Heart left ventricle (tissue), 16 donors: ENCODE results near the gene SPTB. TPM values are rescaled to one million over a fixed set of nuclear protein-coding genes. Genes with fewer than 3 reads are reported as not detected.

Experiments
- ATAC-seq, 4 donors: fragments of 200-7000 bp; cut with Tn5 transposase; one replicate each; pipeline ENCODE4 v1.9.1; 2020 to 2022; ENCODE audit warnings: moderate library complexity in 4 of 4, mild to moderate bottlenecking in 3 of 4, moderate number of reproducible peaks in 1 of 4
- DNase-seq, 5 donors: peaks; one replicate each; pipeline ENCODE4 v3.0.0-alpha.2; 2020
- H3K27ac ChIP-seq, 12 donors: fragments of 200-600 bp; sonication (generic) in 4 of 12; one replicate each; pipeline versions ENCODE4 v1.5.0 to v1.8.0; 2016 to 2022; ENCODE audit warnings: mild to moderate bottlenecking in 2 of 12
- H3K27me3 ChIP-seq, 9 donors: fragments of 200-600 bp; sonication (generic) in 2 of 9; one replicate each; pipeline versions ENCODE4 v1.5.1 to v1.8.0; 2016 to 2022; ENCODE audit warnings: mild to moderate bottlenecking in 3 of 9
- H3K36me3 ChIP-seq, 9 donors: fragments of 200-600 bp; sonication (generic) in 2 of 9; one replicate each; pipeline versions ENCODE4 v1.5.0 to v1.8.0; 2018 to 2022; ENCODE audit warnings: mild to moderate bottlenecking in 2 of 9
- H3K4me1 ChIP-seq, 12 donors: fragments of 200-600 bp; sonication (generic) in 4 of 12; one replicate each; pipeline versions ENCODE4 v1.5.0 to v1.8.0; 2016 to 2022; ENCODE audit warnings: mild to moderate bottlenecking in 3 of 12
- H3K4me3 ChIP-seq, 12 donors: fragments of 200-600 bp; sonication (generic) in 4 of 12; one replicate each; pipeline versions ENCODE4 v1.5.0 to v1.8.0; 2017 to 2022; ENCODE audit warnings: mild to moderate bottlenecking in 9 of 12, moderate library complexity in 4 of 12
- H3K9me3 ChIP-seq, 12 donors: fragments of 200-600 bp; sonication (generic) in 4 of 12; one replicate each; pipeline versions ENCODE4 v1.5.0 to v1.8.0; 2016 to 2022; ENCODE audit warnings: mild to moderate bottlenecking in 1 of 12
- POLR2A ChIP-seq, 2 donors: fragments of 450-650 bp; IDR thresholded peaks; one replicate each; pipeline ENCODE4 v1.6.1; 2017; ENCODE audit warnings: antibody characterized with exemption in 2 of 2, mild to moderate bottlenecking in 2 of 2, moderate library complexity in 2 of 2
- WGBS, 4 donors: extraction: QIAGEN DNeasy Blood & Tissue Kit in 2 of 4; methylation state at CpG; one replicate each; pipeline versions ENCODE4 v1.1.5 to v1.1.7; 2013 to 2018; 5-methylcytosine and 5-hydroxymethylcytosine counted together
- intact Hi-C, 10 donors: fragments of 100-400 bp; cut with DNase I; formaldehyde crosslinking; loops; one replicate each; pipeline versions ENCODE4 v1.11.1 to v1.14.2; 2022
- polyA plus RNA-seq, 2 donors: library from polyadenylated mRNA; stranded (reverse); fragments of 200-250 nt; gene quantifications; one replicate each; pipeline ENCODE4 v1.2.3, GENCODE V29; 2013
- total RNA-seq, 9 donors: library from RNA; depleted of rRNA in 2 of 9; stranded (reverse); fragments of >200 nt in 2 of 9; fragmentation: NEBNext Ultra II Directional in 3 of 9; extraction: Animal tissue kit (Norgen Biotek cat#: 25700) in 3 of 9; gene quantifications; one replicate each; pipeline versions ENCODE4 v1.1.0 to v1.2.4, GENCODE V29; 2016 to 2023
- TF ChIP-seq, protein P1 (sequence below), 12 donors: fragments of 200-600 bp; sonication (generic) in 4 of 12; IDR thresholded peaks; one replicate each; pipeline versions ENCODE4 v1.5.0 to v1.8.0; 2018 to 2022; ENCODE audit warnings: antibody characterized with exemption in 12 of 12, mild to moderate bottlenecking in 5 of 12
- donor health status: ischemic (EF 13 %, LVEDD 7.1; RV severe dilation, severe dysfunction).
- donor health status: healthy with polysubstance abuse.
- donor health status: DM: no; HTN: yes; CAD: no.
- donor health status: DM: no; HTN: no; CAD: no.
- donor health status: ischemic (EF 25% LVEDD 6.9; RV normal size, moderate dysfunction).
- donor health status: ischemic (EF 25% LVEDD 5.7; RV mildly dilated, moderate dysfunction).
- donor health status: healthy.
- donor health status: DM: yes; HTN: yes; CAD: no.
- donor health status: ischemic (EF 35%, LVEDD 5.7; RV mildly dilated, moderate dysfunction).
- donor health status: nonischemic (EF 11% LVEDD 7.7; RV severe dilation, severe dysfunction).
- donor health status: DM: yes; HTN: yes; CAD: no.
- donor health status: PGD.
- donor health status: ischemic (EF 29% LVEDD 5.4; RV normal size, mild dysfunction).
- donor health status: nonischemic (EF 23%, LVEDD 6.1; RV moderate dilation, normal function).

The SPTB gene
- total and polyA plus RNA-seq, 11 donors: 60.3 to 195 (median 92.6) TPM

DNA sequence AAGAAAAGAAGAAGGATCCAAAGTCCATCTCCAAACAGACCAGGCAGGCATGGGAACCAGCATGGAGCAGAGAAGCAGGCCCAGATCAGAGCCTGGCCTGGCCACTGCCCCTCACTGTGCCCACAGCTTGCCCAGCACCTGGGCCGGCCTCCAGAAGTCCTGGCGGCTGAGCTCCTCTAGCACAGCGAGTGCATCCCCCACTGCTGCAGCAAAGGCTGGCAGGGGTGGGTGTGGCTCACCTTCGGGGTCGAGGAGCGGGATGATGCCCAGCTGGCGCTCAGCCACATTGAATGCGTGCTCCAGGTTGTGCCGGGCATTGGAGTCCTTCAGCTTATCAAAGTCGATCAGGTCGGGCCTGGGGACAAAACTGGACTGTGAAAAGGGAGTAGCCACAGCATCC, 78.7 kb downstream of the SPTB start:
- H3K27ac ChIP-seq: no peak overlapping the region
- ATAC-seq: no peak

DNA sequence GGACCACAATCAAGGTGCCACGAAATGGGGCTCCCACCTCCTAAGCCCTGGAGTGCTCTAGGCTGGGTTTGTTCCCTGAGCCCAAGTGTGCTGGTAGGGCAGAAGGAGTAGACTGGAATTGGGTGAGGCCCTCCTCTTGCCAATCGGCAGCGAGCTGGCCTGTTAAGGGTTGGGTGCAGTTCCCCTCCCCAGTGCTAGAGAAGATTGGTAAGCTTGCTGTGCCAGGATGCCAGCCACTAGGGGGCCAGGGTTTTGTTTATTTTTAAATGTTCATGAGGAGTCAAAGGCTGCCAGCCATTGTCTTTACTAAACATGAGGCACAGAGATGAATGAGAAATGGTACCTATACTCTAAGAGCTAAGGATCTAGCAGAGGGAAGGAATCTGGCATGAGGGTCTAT, 79.7 kb downstream of the SPTB start:
- TF ChIP-seq, protein P1, sequence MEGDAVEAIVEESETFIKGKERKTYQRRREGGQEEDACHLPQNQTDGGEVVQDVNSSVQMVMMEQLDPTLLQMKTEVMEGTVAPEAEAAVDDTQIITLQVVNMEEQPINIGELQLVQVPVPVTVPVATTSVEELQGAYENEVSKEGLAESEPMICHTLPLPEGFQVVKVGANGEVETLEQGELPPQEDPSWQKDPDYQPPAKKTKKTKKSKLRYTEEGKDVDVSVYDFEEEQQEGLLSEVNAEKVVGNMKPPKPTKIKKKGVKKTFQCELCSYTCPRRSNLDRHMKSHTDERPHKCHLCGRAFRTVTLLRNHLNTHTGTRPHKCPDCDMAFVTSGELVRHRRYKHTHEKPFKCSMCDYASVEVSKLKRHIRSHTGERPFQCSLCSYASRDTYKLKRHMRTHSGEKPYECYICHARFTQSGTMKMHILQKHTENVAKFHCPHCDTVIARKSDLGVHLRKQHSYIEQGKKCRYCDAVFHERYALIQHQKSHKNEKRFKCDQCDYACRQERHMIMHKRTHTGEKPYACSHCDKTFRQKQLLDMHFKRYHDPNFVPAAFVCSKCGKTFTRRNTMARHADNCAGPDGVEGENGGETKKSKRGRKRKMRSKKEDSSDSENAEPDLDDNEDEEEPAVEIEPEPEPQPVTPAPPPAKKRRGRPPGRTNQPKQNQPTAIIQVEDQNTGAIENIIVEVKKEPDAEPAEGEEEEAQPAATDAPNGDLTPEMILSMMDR (IDR thresholded peaks at IDR 0.05): peak; percentile 29 to 63 (median 50)
- no peak for TF ChIP-seq POLR2A (IDR thresholded peaks at IDR 0.05)
- H3K4me3 ChIP-seq: no peak overlapping the region
- 45 to 60% (median 54%) methylated on average over 3 of the region's 3 CpGs for WGBS, 4 donors
- peaks cover 0 to 7% (median 0%) of the 10 kb centered on the region in 12 donors for H3K4me1 ChIP-seq
- DNase-seq (peak in 4 of 5 donors; percentile 41 to 67 (median 50)), ATAC-seq (peak; percentile 44 to 72 (median 63))
- H3K36me3 ChIP-seq: peaks cover 0 to 57% (median 15%) of the 10 kb centered on the region in 9 donors
- no peak overlapping the region for H3K27ac ChIP-seq
- H3K27me3 ChIP-seq: no peaks in the 10 kb centered on the region
- no peaks in the 10 kb centered on the region for H3K9me3 ChIP-seq
- intact Hi-C loops: loop anchor here in 4 of 10 donors (5.0 to 10.0 kb wide), 4 partner anchors 87 to 185 kb away; partner anchors contain the start of genes FNTB (in 1 of the 4) and RAB15 (in 1 of the 4)

More for the DNA sequence above, 78.7 kb downstream of the SPTB start:
- no peaks in the 10 kb centered on the region for H3K27me3 ChIP-seq
- intact Hi-C loops: loop anchor here in 4 of 10 donors (5.0 to 10.0 kb wide), 4 partner anchors 86 to 184 kb away; partner anchors contain the start of genes FNTB (in 1 of the 4) and RAB15 (in 1 of the 4)
- no peaks in the 10 kb centered on the region for H3K9me3 ChIP-seq
- 78 to 80% (median 78%) methylated on average over 10 to 11 of the region's 11 CpGs for WGBS, 4 donors
- TF ChIP-seq, protein P1 (IDR thresholded peaks at IDR 0.05): no peak
- TF ChIP-seq POLR2A (IDR thresholded peaks at IDR 0.05): no peak
- H3K4me1 ChIP-seq: peaks cover 0 to 10% (median 2%) of the 10 kb centered on the region in 12 donors
- no peak for DNase-seq
- H3K4me3 ChIP-seq: no peak overlapping the region
- H3K36me3 ChIP-seq: peaks cover 0 to 47% (median 15%) of the 10 kb centered on the region in 9 donors

DNA sequence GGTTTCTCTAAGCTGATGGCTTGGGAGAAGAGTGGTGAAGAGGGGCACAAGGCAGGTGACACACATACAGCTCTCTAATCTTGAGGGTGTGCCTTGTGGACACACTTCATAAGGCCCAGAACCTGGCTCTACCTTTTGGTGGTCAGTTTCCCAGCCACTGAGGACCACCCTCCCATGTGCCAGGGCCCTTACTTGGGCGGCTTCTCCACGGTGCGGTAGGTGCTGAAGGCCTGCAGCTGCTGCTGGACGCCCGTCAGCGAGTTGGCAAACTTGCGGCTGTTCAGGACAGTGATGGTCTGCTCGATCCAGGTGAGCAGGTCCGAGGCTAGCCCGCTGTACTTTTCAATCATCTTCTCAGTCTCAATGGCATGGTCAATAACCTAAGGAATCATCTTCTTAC, 80.2 kb downstream of the SPTB start:
- Histone ChIP-seq H3K4me3 (no peak overlapping the region), H3K36me3 (peaks cover 0 to 61% (median 15%) of the 10 kb centered on the region in 9 donors), H3K27ac (no peak overlapping the region), H3K4me1 (peaks cover 0 to 7% (median 0%) of the 10 kb centered on the region in 12 donors), H3K27me3 (no peaks in the 10 kb centered on the region), H3K9me3 (no peaks in the 10 kb centered on the region)
- no peak for DNase-seq
- intact Hi-C loops: no loop called here
- 92 to 100% (median 96%) methylated on average over 10 of the region's 10 CpGs for WGBS, 4 donors
- TF ChIP-seq POLR2A (IDR thresholded peaks at IDR 0.05): no peak
- ATAC-seq: peak in 1 of 4 donors; percentile 6

DNA sequence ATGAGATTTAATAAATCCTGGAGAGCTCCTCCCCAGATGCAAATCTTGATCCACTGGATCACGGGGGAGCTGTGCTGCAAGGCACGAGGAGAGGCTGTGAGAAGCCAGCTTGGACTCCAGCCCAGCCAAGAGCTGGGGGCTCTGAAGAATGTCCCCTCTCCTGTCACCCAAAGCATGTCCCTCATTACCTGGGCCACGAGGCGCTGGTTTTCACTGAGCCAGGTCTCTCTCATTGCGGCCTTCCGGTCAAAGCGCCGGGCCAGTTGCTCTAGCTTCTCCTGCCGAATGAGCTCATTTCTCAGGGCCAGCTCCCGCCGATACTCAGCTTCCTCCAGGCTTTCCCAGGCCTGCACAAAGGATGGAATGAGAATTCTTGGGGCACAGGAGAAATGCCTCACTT, 83.3 kb downstream of the SPTB start:
- Histone ChIP-seq H3K9me3 (no peaks in the 10 kb centered on the region), H3K27me3 (no peaks in the 10 kb centered on the region), H3K4me1 (peaks cover 0 to 7% (median 0%) of the 10 kb centered on the region in 12 donors), H3K4me3 (no peak overlapping the region), H3K27ac (no peak overlapping the region), H3K36me3 (peaks cover 0 to 70% (median 33%) of the 10 kb centered on the region in 9 donors)
- no peak for ATAC-seq
- WGBS, 4 donors: 87 to 97% (median 91%) methylated on average over 9 to 11 of the region's 11 CpGs
- intact Hi-C loops: no loop called here
- no peak for DNase-seq
- TF ChIP-seq POLR2A (IDR thresholded peaks at IDR 0.05): no peak
- TF ChIP-seq, protein P1 (IDR thresholded peaks at IDR 0.05): no peak
